ENCODE measurements around the gene NEIL3. TPM values are rescaled to one million over a fixed set of nuclear protein-coding genes. Genes with fewer than 3 reads are reported as not detected.

NEIL3 gene
- total RNA-seq, 1 experiment from 2014 or later: 10.2 TPM

- Histone ChIP-seq H3K9me3 (ENCODE audit: low read length) (no peaks in the 10 kb centered on the region), H3K4me3 (ENCODE audit: low read length) (no peak overlapping the region), H3K36me3 (ENCODE audit: low read depth, low read length) (no peaks in the 10 kb centered on the region), H3K27me3 (ENCODE audit: low read length) (no peaks in the 10 kb centered on the region), H3F3A (ENCODE audit: low read length, unreplicated experiment) (no peaks in the 10 kb centered on the region), H3K27ac (ENCODE audit: low read length) (no peak overlapping the region), H3K79me2 (ENCODE audit: low read length) (no peaks in the 10 kb centered on the region), H3K9me2 (replicated peaks; ENCODE audit: low read length) (no peaks in the 10 kb centered on the region), H3K4me2 (ENCODE audit: low read length) (no peak overlapping the region), H3K9ac (ENCODE audit: low read length) (no peak overlapping the region), H3K4me1 (ENCODE audit: insufficient read depth, low read length) (no peaks in the 10 kb centered on the region), H4K20me1 (ENCODE audit: low read length) (no peaks in the 10 kb centered on the region), H2AFZ (ENCODE audit: low read length) (no peak overlapping the region)
- TF ChIP-seq, protein P1, sequence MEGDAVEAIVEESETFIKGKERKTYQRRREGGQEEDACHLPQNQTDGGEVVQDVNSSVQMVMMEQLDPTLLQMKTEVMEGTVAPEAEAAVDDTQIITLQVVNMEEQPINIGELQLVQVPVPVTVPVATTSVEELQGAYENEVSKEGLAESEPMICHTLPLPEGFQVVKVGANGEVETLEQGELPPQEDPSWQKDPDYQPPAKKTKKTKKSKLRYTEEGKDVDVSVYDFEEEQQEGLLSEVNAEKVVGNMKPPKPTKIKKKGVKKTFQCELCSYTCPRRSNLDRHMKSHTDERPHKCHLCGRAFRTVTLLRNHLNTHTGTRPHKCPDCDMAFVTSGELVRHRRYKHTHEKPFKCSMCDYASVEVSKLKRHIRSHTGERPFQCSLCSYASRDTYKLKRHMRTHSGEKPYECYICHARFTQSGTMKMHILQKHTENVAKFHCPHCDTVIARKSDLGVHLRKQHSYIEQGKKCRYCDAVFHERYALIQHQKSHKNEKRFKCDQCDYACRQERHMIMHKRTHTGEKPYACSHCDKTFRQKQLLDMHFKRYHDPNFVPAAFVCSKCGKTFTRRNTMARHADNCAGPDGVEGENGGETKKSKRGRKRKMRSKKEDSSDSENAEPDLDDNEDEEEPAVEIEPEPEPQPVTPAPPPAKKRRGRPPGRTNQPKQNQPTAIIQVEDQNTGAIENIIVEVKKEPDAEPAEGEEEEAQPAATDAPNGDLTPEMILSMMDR (conservative IDR thresholded peaks at IDR 0.05; ENCODE audit: low read depth, low read length): no peak
- TF ChIP-seq EZH2 (IDR thresholded peaks at IDR 0.05; ENCODE audit: low read length, unreplicated experiment): no peak
- TF ChIP-seq EZH2phosphoT487 (IDR thresholded peaks at IDR 0.05; ENCODE audit: borderline replicate concordance, low read length): no peak
- intact Hi-C loops (cut with micrococcal nuclease): no loop called here
- BruUV-seq (replicated peaks): no TSS peak
- POLR2A ChIA-PET (ENCODE audit: unreplicated experiment): no interaction called here
- ATAC-seq: no peak
- CTCF ChIA-PET: no interaction called here
- no peak for DNase-seq
Observed at GRCh38 chr4:177283167-177283566, 26.5 kb upstream of the NEIL3 start.

- CTCF ChIA-PET: no interaction called here
- POLR2A ChIA-PET (ENCODE audit: unreplicated experiment): no interaction called here
- no peak overlapping the region for H2AFZ ChIP-seq (ENCODE audit: low read length)
- no peaks in the 10 kb centered on the region for H3F3A ChIP-seq (ENCODE audit: low read length, unreplicated experiment)
- H3K27ac ChIP-seq (ENCODE audit: low read length): no peak overlapping the region
- intact Hi-C loops (cut with micrococcal nuclease): no loop called here
- no peak overlapping the region for H3K9ac ChIP-seq (ENCODE audit: low read length)
- no peaks in the 10 kb centered on the region for H3K9me2 ChIP-seq (replicated peaks; ENCODE audit: low read length)
- no peaks in the 10 kb centered on the region for H3K36me3 ChIP-seq (ENCODE audit: low read depth, low read length)
- ATAC-seq (no peak), DNase-seq (no peak)
- BruUV-seq (replicated peaks): no TSS peak
- no peaks in the 10 kb centered on the region for H3K4me1 ChIP-seq (ENCODE audit: insufficient read depth, low read length)
- no peaks in the 10 kb centered on the region for H4K20me1 ChIP-seq (ENCODE audit: low read length)
- no peaks in the 10 kb centered on the region for H3K9me3 ChIP-seq (ENCODE audit: low read length)
- TF ChIP-seq EZH2phosphoT487 (IDR thresholded peaks at IDR 0.05; ENCODE audit: borderline replicate concordance, low read length): no peak
- TF ChIP-seq, protein P1 (conservative IDR thresholded peaks at IDR 0.05; ENCODE audit: low read depth, low read length): no peak
- no peak for TF ChIP-seq EZH2 (IDR thresholded peaks at IDR 0.05; ENCODE audit: low read length, unreplicated experiment)
- no peak overlapping the region for H3K4me2 ChIP-seq (ENCODE audit: low read length)
- H3K4me3 ChIP-seq (ENCODE audit: low read length): no peak overlapping the region
- H3K27me3 ChIP-seq (ENCODE audit: low read length): no peaks in the 10 kb centered on the region
- H3K79me2 ChIP-seq (ENCODE audit: low read length): no peaks in the 10 kb centered on the region
Observed at GRCh38 chr4:177285953-177286352, 23.7 kb upstream of the NEIL3 start.

GRCh38 chr4:177287255-177287654 is 22.4 kb upstream of the NEIL3 start:
- Histone ChIP-seq H4K20me1 (ENCODE audit: low read length) (no peaks in the 10 kb centered on the region), H3K9me2 (replicated peaks; ENCODE audit: low read length) (no peaks in the 10 kb centered on the region), H3K27me3 (ENCODE audit: low read length) (no peaks in the 10 kb centered on the region), H3K9me3 (ENCODE audit: low read length) (no peaks in the 10 kb centered on the region), H3K36me3 (ENCODE audit: low read depth, low read length) (no peaks in the 10 kb centered on the region), H3K79me2 (ENCODE audit: low read length) (no peaks in the 10 kb centered on the region), H3K4me1 (ENCODE audit: insufficient read depth, low read length) (no peaks in the 10 kb centered on the region), H3K4me2 (ENCODE audit: low read length) (no peak overlapping the region), H3K4me3 (ENCODE audit: low read length) (no peak overlapping the region), H2AFZ (ENCODE audit: low read length) (no peak overlapping the region), H3F3A (ENCODE audit: low read length, unreplicated experiment) (no peaks in the 10 kb centered on the region), H3K9ac (ENCODE audit: low read length) (no peak overlapping the region), H3K27ac (ENCODE audit: low read length) (no peak overlapping the region)
- ChIA-PET POLR2A (ENCODE audit: unreplicated experiment) (no interaction called here), CTCF (no interaction called here)
- ATAC-seq (no peak), DNase-seq (no peak)
- intact Hi-C loops (cut with micrococcal nuclease): no loop called here
- TF ChIP-seq, protein P1 (conservative IDR thresholded peaks at IDR 0.05; ENCODE audit: low read depth, low read length): no peak
- TF ChIP-seq EZH2phosphoT487 (IDR thresholded peaks at IDR 0.05; ENCODE audit: borderline replicate concordance, low read length): no peak
- no peak for TF ChIP-seq EZH2 (IDR thresholded peaks at IDR 0.05; ENCODE audit: low read length, unreplicated experiment)
- no TSS peak for BruUV-seq (replicated peaks)
